SK-N-SH treated with all-trans-retinoic acid at 6 μM for 48 hours (cell line): ENCODE results near the gene CLEC4E.

ENCODE experiments used
- ATAC-seq: fragments of 200-7000 bp; cut with Tn5 transposase; 3 replicates; pipeline ENCODE4 v1.9.1; 2020; ENCODE audit warnings: mild to moderate bottlenecking, moderate library complexity
- BACH2 ChIP-seq: fragments of 250-450 bp; sonication (Bioruptor Pico); IDR thresholded peaks from 2 replicates; pipeline ENCODE4 v1.9.0; 2021; ENCODE audit warnings: mild to moderate bottlenecking, borderline replicate concordance
- ESRRG ChIP-seq: fragments of 250-450 bp; sonication (Bioruptor Pico); IDR thresholded peaks from 2 replicates; pipeline ENCODE4 v1.6.1; 2021; ENCODE audit warnings: mild to moderate bottlenecking
- GLIS3 ChIP-seq: fragments of 250-450 bp; sonication (Bioruptor Pico); IDR thresholded peaks from 2 replicates; pipeline ENCODE4 v1.5.0; 2020; ENCODE audit warnings: mild to moderate bottlenecking, moderate library complexity
- OSR1 ChIP-seq: fragments of 250-450 bp; sonication (Bioruptor Pico); IDR thresholded peaks from 2 replicates; pipeline ENCODE4 v1.8.0; 2022; ENCODE audit warnings: moderate library complexity, mild to moderate bottlenecking, inconsistent platforms
- RARB ChIP-seq: fragments of 250-450 bp; sonication (Bioruptor Pico); IDR thresholded peaks from 2 replicates; pipeline ENCODE4 v1.8.0; 2021; ENCODE audit warnings: mild to moderate bottlenecking, moderate library complexity
- SNAI2 ChIP-seq: fragments of 250-450 bp; sonication (Bioruptor Pico); IDR thresholded peaks from 2 replicates; pipeline ENCODE4 v1.5.0; 2020; ENCODE audit warnings: mild to moderate bottlenecking, moderate library complexity
- ZFP3 ChIP-seq: fragments of 250-450 bp; sonication (Bioruptor Pico); IDR thresholded peaks from 2 replicates; pipeline ENCODE4 v1.5.0; 2020; ENCODE audit warnings: mild to moderate bottlenecking, moderate library complexity
- ZFP30 ChIP-seq: fragments of 450-650 bp; formaldehyde crosslinking; IDR thresholded peaks from 2 replicates; pipeline ENCODE4 v1.5.0; 2022; ENCODE audit warnings: mild to moderate bottlenecking, moderate library complexity
- TF ChIP-seq, protein P1 (sequence below): fragments of 250-450 bp; sonication (Bioruptor Pico); IDR thresholded peaks from 2 replicates; pipeline ENCODE4 v1.8.0; 2021; ENCODE audit warnings: low read depth, mild to moderate bottlenecking, moderate library complexity, borderline replicate concordance
- TF ChIP-seq, protein P2 (sequence below): fragments of 250-450 bp; sonication (Bioruptor Pico); IDR thresholded peaks from 2 replicates; pipeline ENCODE4 v1.5.1; 2021; ENCODE audit warnings: mild to moderate bottlenecking, moderate library complexity
- TF ChIP-seq, protein P3 (sequence below): fragments of 250-450 bp; sonication (Bioruptor Pico); IDR thresholded peaks from 2 replicates; pipeline ENCODE4 v1.5.1; 2020; ENCODE audit warnings: low read depth, mild to moderate bottlenecking, moderate library complexity

CLEC4E gene

DNA sequence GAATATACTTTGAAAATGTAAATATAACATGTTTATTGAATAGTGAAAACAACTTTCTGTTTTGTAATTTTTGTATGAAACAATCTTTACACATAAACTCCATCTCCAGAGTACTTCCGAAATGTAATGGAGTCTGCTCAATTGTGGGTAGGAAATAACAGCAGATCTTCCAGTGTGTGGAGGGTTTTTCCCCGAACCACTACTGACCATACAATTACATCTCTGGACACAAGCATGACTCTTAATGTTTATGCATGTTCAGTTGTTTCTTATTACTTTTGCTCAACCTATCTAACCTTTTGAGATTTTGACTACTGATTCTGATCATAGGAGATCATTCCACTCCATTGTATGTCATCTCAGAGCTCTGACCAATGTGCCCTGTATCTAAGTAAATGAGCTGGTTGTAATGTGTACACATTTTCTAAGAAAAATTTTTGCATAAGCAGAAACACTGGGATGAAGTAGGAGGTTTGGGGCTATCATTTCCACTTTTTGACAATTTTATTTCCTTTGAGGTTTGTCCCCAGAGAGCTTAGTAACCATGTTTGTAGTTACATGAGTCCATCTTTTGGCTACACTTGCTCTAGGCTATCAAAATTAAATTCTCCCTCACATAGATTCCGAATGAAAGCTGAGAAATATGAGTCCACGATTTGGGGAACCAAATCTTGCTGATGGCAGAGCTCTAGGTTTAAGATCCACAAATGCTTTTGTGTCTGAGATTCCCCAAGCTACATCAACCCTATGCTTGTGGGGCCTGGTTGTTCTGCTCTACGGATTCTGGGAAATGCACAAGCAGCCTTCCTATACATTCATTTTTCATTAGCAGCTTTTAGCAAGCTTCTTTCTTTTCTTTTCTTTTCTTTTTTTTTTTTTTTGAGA lies 48.8 kb downstream of the CLEC4E start:
- no peak for ATAC-seq
- TF ChIP-seq RARB (CRISPR knock-in tag) (no peak), ZFP3 (CRISPR knock-in tag) (no peak), SNAI2 (CRISPR knock-in tag) (no peak), ESRRG (CRISPR knock-in tag) (no peak), BACH2 (CRISPR knock-in tag) (no peak), OSR1 (CRISPR knock-in tag) (no peak), ZFP30 (CRISPR knock-in tag) (no peak), GLIS3 (CRISPR knock-in tag) (no peak)
- TF ChIP-seq, protein P1, sequence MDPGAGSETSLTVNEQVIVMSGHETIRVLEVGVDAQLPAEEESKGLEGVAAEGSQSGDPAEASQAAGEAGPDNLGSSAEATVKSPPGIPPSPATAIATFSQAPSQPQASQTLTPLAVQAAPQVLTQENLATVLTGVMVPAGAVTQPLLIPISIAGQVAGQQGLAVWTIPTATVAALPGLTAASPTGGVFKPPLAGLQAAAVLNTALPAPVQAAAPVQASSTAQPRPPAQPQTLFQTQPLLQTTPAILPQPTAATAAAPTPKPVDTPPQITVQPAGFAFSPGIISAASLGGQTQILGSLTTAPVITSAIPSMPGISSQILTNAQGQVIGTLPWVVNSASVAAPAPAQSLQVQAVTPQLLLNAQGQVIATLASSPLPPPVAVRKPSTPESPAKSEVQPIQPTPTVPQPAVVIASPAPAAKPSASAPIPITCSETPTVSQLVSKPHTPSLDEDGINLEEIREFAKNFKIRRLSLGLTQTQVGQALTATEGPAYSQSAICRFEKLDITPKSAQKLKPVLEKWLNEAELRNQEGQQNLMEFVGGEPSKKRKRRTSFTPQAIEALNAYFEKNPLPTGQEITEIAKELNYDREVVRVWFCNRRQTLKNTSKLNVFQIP (CRISPR knock-in tag), result no peak
- TF ChIP-seq, protein P2, sequence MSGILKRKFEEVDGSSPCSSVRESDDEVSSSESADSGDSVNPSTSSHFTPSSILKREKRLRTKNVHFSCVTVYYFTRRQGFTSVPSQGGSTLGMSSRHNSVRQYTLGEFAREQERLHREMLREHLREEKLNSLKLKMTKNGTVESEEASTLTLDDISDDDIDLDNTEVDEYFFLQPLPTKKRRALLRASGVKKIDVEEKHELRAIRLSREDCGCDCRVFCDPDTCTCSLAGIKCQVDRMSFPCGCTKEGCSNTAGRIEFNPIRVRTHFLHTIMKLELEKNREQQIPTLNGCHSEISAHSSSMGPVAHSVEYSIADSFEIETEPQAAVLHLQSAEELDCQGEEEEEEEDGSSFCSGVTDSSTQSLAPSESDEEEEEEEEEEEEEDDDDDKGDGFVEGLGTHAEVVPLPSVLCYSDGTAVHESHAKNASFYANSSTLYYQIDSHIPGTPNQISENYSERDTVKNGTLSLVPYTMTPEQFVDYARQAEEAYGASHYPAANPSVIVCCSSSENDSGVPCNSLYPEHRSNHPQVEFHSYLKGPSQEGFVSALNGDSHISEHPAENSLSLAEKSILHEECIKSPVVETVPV, result no peak
- TF ChIP-seq, protein P3, sequence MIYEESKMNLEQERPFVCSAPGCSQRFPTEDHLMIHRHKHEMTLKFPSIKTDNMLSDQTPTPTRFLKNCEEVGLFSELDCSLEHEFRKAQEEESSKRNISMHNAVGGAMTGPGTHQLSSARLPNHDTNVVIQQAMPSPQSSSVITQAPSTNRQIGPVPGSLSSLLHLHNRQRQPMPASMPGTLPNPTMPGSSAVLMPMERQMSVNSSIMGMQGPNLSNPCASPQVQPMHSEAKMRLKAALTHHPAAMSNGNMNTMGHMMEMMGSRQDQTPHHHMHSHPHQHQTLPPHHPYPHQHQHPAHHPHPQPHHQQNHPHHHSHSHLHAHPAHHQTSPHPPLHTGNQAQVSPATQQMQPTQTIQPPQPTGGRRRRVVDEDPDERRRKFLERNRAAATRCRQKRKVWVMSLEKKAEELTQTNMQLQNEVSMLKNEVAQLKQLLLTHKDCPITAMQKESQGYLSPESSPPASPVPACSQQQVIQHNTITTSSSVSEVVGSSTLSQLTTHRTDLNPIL (CRISPR knock-in tag), result no peak
